ENCODE measurements around the gene PALS2.

- no peak for TF ChIP-seq CTCF (IDR thresholded peaks at IDR 0.05 in 8 of 11, conservative IDR thresholded peaks at IDR 0.05 in 3 of 11)
- TF ChIP-seq POLR2A (IDR thresholded peaks at IDR 0.05), result no peak
Observed at GRCh38 chr7:24572016-24572392, 1.2 kb upstream of the PALS2 start.

All from spleen (tissue), 7 donors.